Osteocyte (in vitro differentiated cells): ENCODE results near the gene RAB25. TPM values are rescaled to one million over a fixed set of nuclear protein-coding genes. Genes with fewer than 3 reads are reported as not detected.
A peak's percentile ranks its signal among the peaks of the same experiment; 100 is the strongest.

Experiments
- DNase-seq: peaks from one replicate; pipeline ENCODE4 v3.0.0; 2021; ENCODE audit warnings: mixed read lengths; ENCODE audit not compliant: unreplicated experiment; ENCODE audit errors: extremely low spot score
- H3K27ac Mint-ChIP-seq: one replicate; pipeline ENCODE4 v1.8.0; 2021; ENCODE audit warnings: mild to moderate bottlenecking, mixed read lengths; ENCODE audit not compliant: unreplicated experiment
- H3K27me3 Mint-ChIP-seq: one replicate; pipeline ENCODE4 v1.8.0; 2021; ENCODE audit warnings: mixed read lengths; ENCODE audit not compliant: unreplicated experiment
- H3K36me3 Mint-ChIP-seq: one replicate; pipeline ENCODE4 v1.8.0; 2021; ENCODE audit warnings: mixed read lengths; ENCODE audit not compliant: unreplicated experiment
- H3K4me1 Mint-ChIP-seq: one replicate; pipeline ENCODE4 v1.8.0; 2021; ENCODE audit warnings: mixed read lengths; ENCODE audit not compliant: unreplicated experiment
- H3K4me3 Mint-ChIP-seq: one replicate; pipeline ENCODE4 v1.8.0; 2021; ENCODE audit warnings: mild to moderate bottlenecking, moderate library complexity, mixed read lengths; ENCODE audit not compliant: unreplicated experiment
- H3K9me3 Mint-ChIP-seq: one replicate; pipeline ENCODE4 v1.8.0; 2021; ENCODE audit warnings: mixed read lengths; ENCODE audit not compliant: unreplicated experiment
- total RNA-seq: library from RNA; stranded (reverse); gene quantifications from 2 replicates; pipeline ENCODE4 v1.2.1, GENCODE V29; 2021
- TF ChIP-seq, protein P1 (sequence below): fragments of 200-600 bp; sonication (generic); IDR thresholded peaks from 2 replicates; pipeline ENCODE4 v1.5.0; 2021; ENCODE audit warnings: antibody characterized with exemption, mild to moderate bottlenecking, moderate library complexity

RAB25 gene
- total RNA-seq, 1 donor from 2014 or later, result not detected

DNA sequence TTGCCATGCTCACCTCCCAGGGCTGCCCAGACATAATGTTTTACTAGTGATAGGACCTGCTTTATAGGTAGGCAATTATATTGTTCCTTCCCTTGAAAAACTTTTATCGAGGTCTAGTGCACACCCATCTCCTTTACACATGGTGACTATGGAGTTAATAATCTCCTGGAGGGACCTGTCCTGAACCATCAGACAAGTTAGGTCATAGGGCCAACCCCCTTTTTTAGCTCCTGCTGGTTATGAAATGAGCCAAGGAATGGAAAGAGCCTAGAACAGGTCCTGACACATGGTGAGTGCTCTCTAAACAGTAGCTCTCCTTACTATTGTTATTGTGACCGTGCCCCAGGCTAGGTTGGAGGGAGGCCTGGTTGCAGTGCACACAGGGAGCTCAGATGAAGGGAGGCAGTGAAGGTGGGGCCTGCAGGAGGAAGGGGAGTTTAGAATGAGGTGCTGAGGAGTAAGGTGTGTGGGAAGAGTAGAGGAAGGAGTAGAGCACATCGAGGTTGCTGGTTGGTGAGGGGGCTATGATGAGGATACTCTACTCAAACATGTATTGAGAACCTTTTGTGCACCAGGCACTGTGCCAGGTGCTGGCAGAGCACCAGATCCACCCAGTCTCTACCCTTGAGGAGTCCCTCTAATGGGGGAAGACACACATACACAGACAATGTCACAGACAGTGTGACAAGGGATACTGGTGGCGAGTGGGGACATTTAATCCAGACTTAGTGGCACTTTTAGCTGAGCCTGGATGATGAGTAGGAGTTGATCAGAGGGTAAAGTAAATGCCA lies 39.4 kb downstream of the RAB25 start:
- no peak for DNase-seq
- no peaks in the 10 kb centered on the region for H3K27me3 Mint-ChIP-seq
- TF ChIP-seq, protein P1, sequence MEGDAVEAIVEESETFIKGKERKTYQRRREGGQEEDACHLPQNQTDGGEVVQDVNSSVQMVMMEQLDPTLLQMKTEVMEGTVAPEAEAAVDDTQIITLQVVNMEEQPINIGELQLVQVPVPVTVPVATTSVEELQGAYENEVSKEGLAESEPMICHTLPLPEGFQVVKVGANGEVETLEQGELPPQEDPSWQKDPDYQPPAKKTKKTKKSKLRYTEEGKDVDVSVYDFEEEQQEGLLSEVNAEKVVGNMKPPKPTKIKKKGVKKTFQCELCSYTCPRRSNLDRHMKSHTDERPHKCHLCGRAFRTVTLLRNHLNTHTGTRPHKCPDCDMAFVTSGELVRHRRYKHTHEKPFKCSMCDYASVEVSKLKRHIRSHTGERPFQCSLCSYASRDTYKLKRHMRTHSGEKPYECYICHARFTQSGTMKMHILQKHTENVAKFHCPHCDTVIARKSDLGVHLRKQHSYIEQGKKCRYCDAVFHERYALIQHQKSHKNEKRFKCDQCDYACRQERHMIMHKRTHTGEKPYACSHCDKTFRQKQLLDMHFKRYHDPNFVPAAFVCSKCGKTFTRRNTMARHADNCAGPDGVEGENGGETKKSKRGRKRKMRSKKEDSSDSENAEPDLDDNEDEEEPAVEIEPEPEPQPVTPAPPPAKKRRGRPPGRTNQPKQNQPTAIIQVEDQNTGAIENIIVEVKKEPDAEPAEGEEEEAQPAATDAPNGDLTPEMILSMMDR, result no peak
- no peaks in the 10 kb centered on the region for H3K9me3 Mint-ChIP-seq
- H3K36me3 Mint-ChIP-seq, result no peaks in the 10 kb centered on the region
- no peak overlapping the region for H3K4me3 Mint-ChIP-seq
- peak overlapping the region; percentile 99 for H3K27ac Mint-ChIP-seq
- H3K4me1 Mint-ChIP-seq, result peaks cover 71% of the 10 kb centered on the region

DNA sequence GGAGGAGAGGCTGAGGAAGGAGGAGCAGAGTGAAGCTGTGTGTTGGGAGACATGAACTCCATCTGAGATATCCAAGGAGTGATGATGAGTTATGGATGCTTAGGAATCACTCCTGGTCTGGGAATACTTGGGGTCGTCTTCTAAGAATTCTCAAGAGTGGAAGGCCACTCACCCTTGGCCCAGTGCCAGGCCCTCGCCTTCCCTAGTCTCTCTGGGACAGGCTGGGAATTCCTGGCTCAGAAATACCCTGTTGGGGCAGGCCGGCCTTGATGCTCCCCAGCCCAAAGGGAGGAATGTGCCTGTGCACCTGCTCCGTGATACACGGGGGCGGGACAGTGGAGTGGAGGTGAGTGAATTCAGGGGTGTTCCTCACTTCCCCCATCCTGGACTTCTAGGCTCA lies 40.9 kb downstream of the RAB25 start:
- Mint-ChIP-seq H3K4me3 (no peak overlapping the region), H3K9me3 (no peaks in the 10 kb centered on the region)

DNA sequence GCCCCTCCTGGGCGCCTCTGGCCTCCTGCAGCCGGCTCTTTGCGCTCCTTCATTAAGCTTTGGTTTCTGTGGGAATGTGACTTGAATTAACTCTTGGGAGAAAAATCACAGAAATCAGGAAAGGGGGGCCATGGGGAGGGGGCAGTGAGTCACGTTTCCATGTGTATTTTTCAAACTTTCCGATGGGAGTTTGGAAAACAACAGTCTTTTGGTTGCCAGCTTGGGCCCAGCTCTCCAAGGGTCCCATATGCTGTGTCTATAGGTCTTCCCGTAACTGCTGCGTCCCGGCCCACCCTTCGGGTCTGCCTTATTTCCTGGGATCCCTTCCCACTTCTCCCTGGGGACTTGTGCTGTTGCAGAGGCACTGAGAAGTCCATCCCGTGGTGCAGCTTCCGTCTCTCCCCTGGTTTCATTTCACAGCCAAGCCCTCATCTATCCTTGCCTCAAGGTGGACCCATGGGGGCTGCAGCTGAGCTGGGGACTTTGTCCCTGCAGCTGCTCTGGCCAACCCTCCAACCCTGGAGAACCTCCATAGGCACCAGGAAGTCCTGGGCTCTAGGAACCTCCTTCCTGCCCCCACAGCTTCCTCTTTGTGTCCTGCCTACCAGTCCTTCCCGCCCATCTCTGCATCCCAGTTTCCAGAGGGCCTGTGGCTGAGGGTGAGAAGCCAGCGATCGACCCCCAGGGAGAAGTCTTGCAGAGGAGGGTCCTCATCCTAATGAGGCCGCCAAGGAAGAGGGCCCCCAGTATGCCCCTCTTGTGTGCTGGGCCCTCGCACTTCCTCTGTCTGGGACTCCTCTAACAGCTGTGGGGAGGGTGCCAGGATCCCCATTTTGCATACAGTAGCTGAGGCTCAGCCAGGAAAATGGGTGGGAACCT lies 41.9 kb downstream of the RAB25 start:
- Mint-ChIP-seq H3K27me3 (no peaks in the 10 kb centered on the region), H3K4me3 (peak overlapping the region; percentile 56), H3K27ac (peak overlapping the region; percentile 99), H3K4me1 (peaks cover 71% of the 10 kb centered on the region), H3K9me3 (no peaks in the 10 kb centered on the region), H3K36me3 (no peaks in the 10 kb centered on the region)
- no peak for DNase-seq
- TF ChIP-seq, protein P1, result no peak

More for the DNA sequence above, 40.9 kb downstream of the RAB25 start:
- no peak for DNase-seq
- peaks cover 71% of the 10 kb centered on the region for H3K4me1 Mint-ChIP-seq
- H3K27ac Mint-ChIP-seq, result peak overlapping the region; percentile 99
- H3K27me3 Mint-ChIP-seq, result no peaks in the 10 kb centered on the region
- TF ChIP-seq, protein P1, result no peak
- no peaks in the 10 kb centered on the region for H3K36me3 Mint-ChIP-seq

DNA sequence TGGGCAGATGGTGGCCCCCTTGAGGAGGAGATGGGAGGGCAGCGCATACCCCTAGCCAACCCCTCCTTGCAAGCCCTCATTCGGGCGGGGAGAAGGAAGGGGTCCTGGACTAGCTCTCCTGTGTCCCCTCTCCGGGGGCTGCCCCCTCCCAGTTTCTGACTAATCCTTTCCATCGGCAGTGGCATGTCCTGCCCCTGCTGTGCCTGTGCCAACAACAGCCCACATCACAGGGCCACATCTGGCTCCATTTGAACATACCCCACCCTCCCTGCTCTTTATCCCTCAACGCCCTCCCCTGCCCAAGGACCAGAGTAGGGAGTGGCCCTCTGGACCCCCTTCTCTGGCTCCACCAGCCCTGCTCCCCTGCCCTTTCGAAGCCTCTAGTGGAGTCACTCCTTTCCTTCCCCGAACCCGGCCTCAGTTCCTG lies 42.6 kb downstream of the RAB25 start:
- H3K36me3 Mint-ChIP-seq, result no peaks in the 10 kb centered on the region
- TF ChIP-seq, protein P1, result no peak
- peak overlapping the region; percentile 99 for H3K27ac Mint-ChIP-seq
- H3K4me3 Mint-ChIP-seq, result peak overlapping the region; percentile 56
- H3K4me1 Mint-ChIP-seq, result peaks cover 72% of the 10 kb centered on the region
- no peaks in the 10 kb centered on the region for H3K27me3 Mint-ChIP-seq
- H3K9me3 Mint-ChIP-seq, result no peaks in the 10 kb centered on the region
- peak; percentile 93 for DNase-seq
